Measurements from ENCODE around the gene CLK2.
"Not testable (repeated sequence)": the region's sequence is repeated elsewhere in the genome, so short reads cannot be mapped to it uniquely, and the experiment has no call there.

CLK2 gene

DNA sequence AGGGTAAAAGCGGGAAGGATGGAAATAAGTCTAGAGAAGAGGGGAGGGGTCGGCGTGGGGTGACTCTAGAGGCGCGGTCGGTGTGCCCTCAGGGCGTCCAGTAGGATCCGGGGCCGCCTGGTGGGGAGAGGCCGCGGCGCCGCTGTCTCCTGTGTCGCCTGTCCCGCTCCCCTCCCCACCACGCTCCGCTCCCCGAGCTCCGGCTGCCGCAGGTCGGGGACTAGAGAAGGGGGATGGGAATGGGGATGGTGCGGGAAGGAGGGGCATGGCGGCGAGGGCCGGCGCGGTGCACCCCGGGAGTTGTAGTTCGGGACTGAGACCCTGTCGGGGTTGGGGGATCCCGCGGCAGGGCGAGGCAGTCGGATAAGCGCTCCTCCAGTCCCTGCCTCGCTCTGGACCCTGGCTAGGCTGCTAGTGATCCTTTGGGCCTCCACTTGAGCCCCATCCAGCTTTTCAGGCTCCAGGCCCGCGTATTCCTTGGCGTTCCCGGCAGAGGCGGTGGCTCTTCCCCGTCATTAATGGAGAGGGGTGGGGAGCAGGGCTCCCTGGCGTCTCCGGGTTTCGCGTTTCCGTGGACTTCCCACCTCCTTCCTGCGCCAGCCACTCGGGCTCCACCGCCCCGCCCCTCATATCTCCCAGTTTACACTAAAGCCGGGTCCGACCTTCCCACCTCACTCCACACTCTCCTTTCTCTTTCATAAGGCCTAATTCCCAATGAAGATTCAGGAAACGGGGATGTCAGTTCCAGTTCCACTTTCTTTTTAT, 17.9 kb downstream of the CLK2 start, which contains the start of gene ENTREP3:
ENTREP3 (minus strand) TSS at position 241 of the 765 bp plus-strand sequence. CDS start 606 bp downstream, outside the sequence.
- in situ Hi-C loops (cut with HindIII; ENCODE audit: low pct_unique_long_range_greater_than_20kb, low sequenced_read_pairs): no loop called here
- TF ChIP-seq JUND (IDR thresholded peaks at IDR 0.05; ENCODE audit: low read depth): no peak
- peak; percentile 88 to 92 for DNase-seq (ENCODE audit: low read depth in 1 of 2, low spot score in 1 of 2)

- TF ChIP-seq JUND (IDR thresholded peaks at IDR 0.05; ENCODE audit: low read depth): no peak
- in situ Hi-C loops (cut with HindIII; ENCODE audit: low pct_unique_long_range_greater_than_20kb, low sequenced_read_pairs): no loop called here
- no peak for DNase-seq (ENCODE audit: low read depth in 1 of 2, low spot score in 1 of 2)
Measured at GRCh38 chr1:155254714-155255242, 18.5 kb downstream of the CLK2 start.

- in situ Hi-C loops (cut with HindIII; ENCODE audit: low pct_unique_long_range_greater_than_20kb, low sequenced_read_pairs): no loop called here
- no peak for TF ChIP-seq JUND (IDR thresholded peaks at IDR 0.05; ENCODE audit: low read depth)
- DNase-seq (ENCODE audit: low read depth in 1 of 2, low spot score in 1 of 2): no peak
Measured at GRCh38 chr1:155254228-155254713, 19.0 kb downstream of the CLK2 start.

GRCh38 chr1:155253797-155254196, 19.5 kb downstream of the CLK2 start:
- TF ChIP-seq JUND (IDR thresholded peaks at IDR 0.05; ENCODE audit: low read depth): no peak
- in situ Hi-C loops (cut with HindIII; ENCODE audit: low pct_unique_long_range_greater_than_20kb, low sequenced_read_pairs): no loop called here
- no peak for DNase-seq (ENCODE audit: low read depth in 1 of 2, low spot score in 1 of 2)

DNA sequence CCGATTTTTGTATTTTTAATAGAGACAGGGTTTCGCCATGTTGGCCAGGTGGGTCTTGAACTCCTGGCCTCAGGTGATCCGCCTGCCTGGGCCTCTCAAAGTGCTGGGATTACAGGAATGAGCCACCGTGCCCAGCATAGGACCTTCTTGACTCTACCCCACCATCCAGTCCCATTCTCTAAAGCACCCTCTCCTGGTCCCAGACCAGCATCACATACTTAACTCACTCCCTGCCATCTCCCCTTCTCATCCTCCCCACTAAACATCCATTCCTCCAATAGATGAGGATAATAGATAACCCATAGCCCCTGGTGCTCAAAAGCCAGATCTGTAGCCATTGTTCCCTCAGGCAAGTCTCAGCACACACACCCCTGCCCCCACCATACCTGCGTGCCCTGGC, 20.1 kb downstream of the CLK2 start:
- TF ChIP-seq JUND (IDR thresholded peaks at IDR 0.05; ENCODE audit: low read depth): no peak
- DNase-seq (ENCODE audit: low read depth in 1 of 2, low spot score in 1 of 2): peak in 1 of 2 experiments; percentile 41
- in situ Hi-C loops (cut with HindIII; ENCODE audit: low pct_unique_long_range_greater_than_20kb, low sequenced_read_pairs): no loop called here

GRCh38 chr1:155251566-155251965, 21.7 kb downstream of the CLK2 start:
- no peak for TF ChIP-seq JUND (IDR thresholded peaks at IDR 0.05; ENCODE audit: low read depth)
- DNase-seq (ENCODE audit: low read depth in 1 of 2, low spot score in 1 of 2): no peak
- in situ Hi-C loops (cut with HindIII; ENCODE audit: low pct_unique_long_range_greater_than_20kb, low sequenced_read_pairs): no loop called here

GRCh38 chr1:155250633-155251449, 22.5 kb downstream of the CLK2 start:
- no peak for TF ChIP-seq JUND (IDR thresholded peaks at IDR 0.05; ENCODE audit: low read depth)
- peak; percentile 95 to 99 for DNase-seq (ENCODE audit: low read depth in 1 of 2, low spot score in 1 of 2)
- in situ Hi-C loops (cut with HindIII; ENCODE audit: low pct_unique_long_range_greater_than_20kb, low sequenced_read_pairs): no loop called here

DNA sequence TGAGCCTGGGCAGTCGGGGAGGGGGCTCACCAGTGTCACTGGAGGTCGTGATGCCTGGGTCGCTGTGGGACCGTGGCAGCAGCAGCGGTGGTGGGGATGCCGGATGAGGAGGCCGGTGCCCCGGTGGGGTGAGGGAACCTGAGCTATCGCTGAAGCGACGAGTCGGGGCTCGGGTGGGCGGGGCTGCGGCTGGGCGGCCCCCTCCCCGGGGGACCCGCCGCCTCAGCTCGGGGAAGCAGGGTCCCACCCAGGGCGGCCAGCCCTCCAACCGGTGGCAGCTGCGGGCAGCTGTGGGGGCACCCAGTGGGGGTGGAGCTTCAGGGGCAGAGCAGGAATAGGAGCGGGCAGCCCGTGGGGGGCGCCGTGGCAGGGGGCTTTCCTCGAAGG, 23.1 kb downstream of the CLK2 start:
- TF ChIP-seq JUND (IDR thresholded peaks at IDR 0.05; ENCODE audit: low read depth): no peak
- DNase-seq (ENCODE audit: low read depth in 1 of 2, low spot score in 1 of 2): no peak
- in situ Hi-C loops (cut with HindIII; ENCODE audit: low pct_unique_long_range_greater_than_20kb, low sequenced_read_pairs): no loop called here

DNA sequence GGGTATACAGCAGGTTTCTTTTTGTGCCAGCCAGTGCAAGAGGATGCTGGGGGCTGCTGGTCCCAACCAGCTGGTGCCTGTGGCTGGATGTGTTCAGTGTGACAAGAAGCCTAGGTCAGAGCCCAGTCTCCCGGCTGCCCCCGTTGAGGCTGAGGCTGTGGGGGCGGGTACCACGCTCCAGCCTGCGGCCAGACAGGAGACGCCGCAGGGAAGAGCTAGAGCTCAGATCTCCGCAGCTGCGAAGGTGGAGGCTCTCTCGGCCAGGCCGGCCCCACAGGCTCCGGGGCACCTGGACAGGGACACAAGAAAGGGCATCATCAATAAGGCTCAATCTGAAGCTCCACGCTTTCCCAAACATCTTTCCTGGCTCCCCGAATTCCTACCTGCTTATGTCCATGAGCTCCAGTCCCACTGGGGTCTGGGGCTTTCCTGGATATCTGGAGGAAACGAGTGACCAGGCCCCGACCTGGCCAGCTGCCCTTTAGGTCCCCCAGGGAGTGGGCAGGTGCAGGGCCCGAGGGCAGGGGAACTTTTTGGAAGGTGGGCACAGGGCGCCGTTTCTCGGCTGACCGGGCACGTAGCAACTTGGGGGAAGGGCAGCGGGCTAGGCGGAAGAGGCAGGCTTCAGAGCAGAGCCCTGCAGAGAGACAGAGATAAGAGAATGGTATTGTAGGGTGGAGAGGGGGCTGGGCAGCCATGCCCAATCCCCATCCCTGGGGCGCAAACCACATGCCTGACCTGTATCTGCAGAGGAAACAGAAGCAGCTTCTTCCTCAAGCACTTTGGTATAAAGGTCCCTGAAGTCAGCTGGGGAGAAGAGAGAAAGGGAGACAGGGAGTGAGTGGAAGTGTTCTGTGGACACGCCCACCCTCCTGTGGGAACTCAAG, 25.4 kb downstream of the CLK2 start:
- no peak for DNase-seq (ENCODE audit: low read depth in 1 of 2, low spot score in 1 of 2)
- no peak for TF ChIP-seq JUND (IDR thresholded peaks at IDR 0.05; ENCODE audit: low read depth)
- in situ Hi-C loops (cut with HindIII; ENCODE audit: low pct_unique_long_range_greater_than_20kb, low sequenced_read_pairs): no loop called here

- DNase-seq (ENCODE audit: low read depth in 1 of 2, low spot score in 1 of 2); in situ Hi-C loops (cut with HindIII; ENCODE audit: low pct_unique_long_range_greater_than_20kb, low sequenced_read_pairs): not testable (repeated sequence)
Measured at GRCh38 chr1:155246796-155247195, 26.5 kb downstream of the CLK2 start.

DNA sequence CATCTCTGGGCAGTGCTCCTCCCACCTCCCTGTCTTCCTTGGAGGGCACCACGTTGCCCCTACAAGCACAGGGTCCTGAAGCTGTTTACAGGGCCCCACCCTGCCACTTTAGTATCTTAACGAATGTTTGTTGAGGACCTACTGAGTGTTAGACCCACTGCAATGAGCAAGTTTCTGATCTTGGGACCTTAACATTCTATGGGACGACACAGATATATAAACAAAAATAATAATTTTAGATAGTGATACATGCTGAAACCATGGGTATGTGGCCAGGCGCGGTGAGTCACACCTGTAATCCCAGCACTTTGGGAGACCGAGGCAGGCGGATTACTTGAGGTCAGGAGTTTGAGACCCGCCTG, 28.2 kb downstream of the CLK2 start:
- no peak for DNase-seq (ENCODE audit: low read depth in 1 of 2, low spot score in 1 of 2)
- in situ Hi-C loops (cut with HindIII; ENCODE audit: low pct_unique_long_range_greater_than_20kb, low sequenced_read_pairs): no loop called here
- no peak for TF ChIP-seq JUND (IDR thresholded peaks at IDR 0.05; ENCODE audit: low read depth)
